GM18951 (cell line): ENCODE data around the gene FUT8.

Experiments
- POLR2A ChIP-seq: IDR thresholded peaks from 4 replicates; pipeline ENCODE4 v1.6.1; 2011; ENCODE audit warnings: mild to moderate bottlenecking; ENCODE audit not compliant: insufficient read length, insufficient read depth; ENCODE audit errors: extremely low read depth
- in situ Hi-C: fragments of 300-500 bp; cut with MboI; formaldehyde crosslinking; loops from one replicate; pipeline ENCODE4 v1.12.0; 2022; ENCODE audit warnings: low sequenced_read_pairs, mixed read lengths, inconsistent platforms; ENCODE audit not compliant: unreplicated experiment

FUT8 gene

GRCh38 chr14:65575389-65575788 lies 162.9 kb downstream of the FUT8 start:
- TF ChIP-seq POLR2A: no peak
- in situ Hi-C loops: no loop called here

GRCh38 chr14:65580973-65581372 lies 168.4 kb downstream of the FUT8 start:
- TF ChIP-seq POLR2A: no peak
- in situ Hi-C loops: no loop called here

- no peak for TF ChIP-seq POLR2A
- in situ Hi-C loops: no loop called here
These were observed 168.8 kb downstream of the FUT8 start for GRCh38 chr14:65581378-65581777.

GRCh38 chr14:65581799-65582198 lies 169.3 kb downstream of the FUT8 start:
- in situ Hi-C loops: no loop called here
- TF ChIP-seq POLR2A: no peak

- in situ Hi-C loops: no loop called here
- TF ChIP-seq POLR2A: no peak
These were observed 172.7 kb downstream of the FUT8 start for GRCh38 chr14:65585216-65585615.

- in situ Hi-C loops: no loop called here
These were observed 176.1 kb downstream of the FUT8 start for GRCh38 chr14:65588426-65589140.

GRCh38 chr14:65594153-65594881 lies 181.8 kb downstream of the FUT8 start:
- no peak for TF ChIP-seq POLR2A

More at GRCh38 chr14:65588426-65589140, 176.1 kb downstream of the FUT8 start:
- no peak for TF ChIP-seq POLR2A

GRCh38 chr14:65594882-65595237 lies 182.3 kb downstream of the FUT8 start:
- in situ Hi-C loops: no loop called here
- TF ChIP-seq POLR2A: no peak

More at GRCh38 chr14:65594153-65594881, 181.8 kb downstream of the FUT8 start:
- in situ Hi-C loops: no loop called here

- in situ Hi-C loops: no loop called here
- no peak for TF ChIP-seq POLR2A
These were observed 186.8 kb downstream of the FUT8 start for GRCh38 chr14:65599375-65599774.

- in situ Hi-C loops: no loop called here
These were observed 188.2 kb downstream of the FUT8 start for GRCh38 chr14:65600742-65601141.

GRCh38 chr14:65604535-65604934 lies 192.0 kb downstream of the FUT8 start:
- TF ChIP-seq POLR2A: no peak
- in situ Hi-C loops: no loop called here

More at GRCh38 chr14:65600742-65601141, 188.2 kb downstream of the FUT8 start:
- TF ChIP-seq POLR2A: no peak

GRCh38 chr14:65604936-65605335 lies 192.4 kb downstream of the FUT8 start:
- TF ChIP-seq POLR2A: no peak
- in situ Hi-C loops: no loop called here

- TF ChIP-seq POLR2A: no peak
These were observed 193.9 kb downstream of the FUT8 start for GRCh38 chr14:65606460-65606859.

GRCh38 chr14:65613131-65613650 lies 200.7 kb downstream of the FUT8 start:
- in situ Hi-C loops: no loop called here

More at GRCh38 chr14:65606460-65606859, 193.9 kb downstream of the FUT8 start:
- in situ Hi-C loops: no loop called here

More at GRCh38 chr14:65613131-65613650, 200.7 kb downstream of the FUT8 start:
- no peak for TF ChIP-seq POLR2A
